Activated gamma-delta T cell treated with anti-CD3 and anti-CD28 coated beads, Interleukin-2, amount 50 U/mL, for 16 hours (primary cell): ENCODE measurements around the gene DCN.
"Not testable (repeated sequence)": the region's sequence is repeated elsewhere in the genome, so short reads cannot be mapped to it uniquely, and the experiment has no call there.

Experiments
- DNase-seq: peaks from one replicate; pipeline ENCODE4 v3.0.0-alpha.2; 2020; ENCODE audit warnings: low read depth

The DCN gene, protein sequence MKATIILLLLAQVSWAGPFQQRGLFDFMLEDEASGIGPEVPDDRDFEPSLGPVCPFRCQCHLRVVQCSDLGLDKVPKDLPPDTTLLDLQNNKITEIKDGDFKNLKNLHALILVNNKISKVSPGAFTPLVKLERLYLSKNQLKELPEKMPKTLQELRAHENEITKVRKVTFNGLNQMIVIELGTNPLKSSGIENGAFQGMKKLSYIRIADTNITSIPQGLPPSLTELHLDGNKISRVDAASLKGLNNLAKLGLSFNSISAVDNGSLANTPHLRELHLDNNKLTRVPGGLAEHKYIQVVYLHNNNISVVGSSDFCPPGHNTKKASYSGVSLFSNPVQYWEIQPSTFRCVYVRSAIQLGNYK

DNA sequence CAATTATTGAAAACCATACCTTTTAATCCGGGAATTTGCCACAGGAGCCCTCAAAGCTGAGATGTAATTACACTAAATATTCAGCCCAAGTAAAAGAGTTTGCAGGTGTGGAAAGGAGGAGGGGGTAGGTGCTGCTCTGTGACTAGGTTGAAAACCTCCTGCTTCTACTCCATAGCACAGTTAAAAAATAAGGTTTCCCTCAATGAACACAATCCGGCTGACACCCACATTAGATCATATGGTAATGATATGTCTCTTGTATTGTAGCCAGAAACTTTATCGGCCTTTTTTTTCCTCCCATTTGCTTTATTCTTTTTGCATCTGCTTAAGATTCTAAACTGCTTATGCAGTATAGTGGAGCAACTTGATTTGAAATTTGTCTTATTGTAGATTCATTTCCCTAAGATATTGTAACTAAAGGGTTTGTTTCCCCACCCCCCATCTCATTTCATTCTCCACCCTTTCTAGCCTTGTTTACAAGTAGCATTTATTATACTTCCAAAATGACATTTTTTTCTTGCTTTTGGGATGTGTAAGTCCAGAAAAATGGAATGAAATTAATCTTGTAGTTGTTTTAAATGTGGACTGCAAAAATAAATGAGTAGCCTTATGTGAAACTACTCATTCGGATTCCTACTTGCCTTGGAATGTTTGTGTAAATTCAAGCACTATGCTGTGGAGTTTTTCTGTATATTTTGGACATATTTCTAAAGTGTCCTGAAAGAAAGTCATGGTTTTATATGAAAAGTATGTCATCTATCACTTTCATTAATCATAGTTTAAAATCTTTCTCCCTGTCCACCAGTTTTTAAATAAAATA, at the start of gene DCN:
TSS of gene DCN (minus strand) at position 182 of the 820 bp plus-strand sequence. CDS start 4,265 bp downstream, outside the sequence.
- no peak for DNase-seq

DNA sequence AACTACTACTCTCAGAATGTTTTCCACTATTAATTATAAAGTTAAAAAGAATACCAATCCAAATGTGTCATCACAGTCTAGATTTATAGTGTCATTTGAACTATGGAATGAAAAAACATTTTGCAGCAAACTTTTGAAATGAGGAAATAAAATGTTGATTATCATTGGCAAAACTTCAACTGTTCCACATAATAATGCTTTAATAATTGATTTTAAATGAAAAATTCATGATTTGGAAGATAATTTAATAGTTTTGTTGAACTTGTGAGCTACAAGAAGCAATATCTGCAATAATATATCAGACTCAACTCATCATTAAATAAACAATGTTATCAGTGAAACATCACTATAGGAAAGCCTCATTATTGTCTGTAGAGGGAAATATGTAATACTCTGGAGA, 48.2 kb upstream of the DCN start:
- no peak for DNase-seq

DNA sequence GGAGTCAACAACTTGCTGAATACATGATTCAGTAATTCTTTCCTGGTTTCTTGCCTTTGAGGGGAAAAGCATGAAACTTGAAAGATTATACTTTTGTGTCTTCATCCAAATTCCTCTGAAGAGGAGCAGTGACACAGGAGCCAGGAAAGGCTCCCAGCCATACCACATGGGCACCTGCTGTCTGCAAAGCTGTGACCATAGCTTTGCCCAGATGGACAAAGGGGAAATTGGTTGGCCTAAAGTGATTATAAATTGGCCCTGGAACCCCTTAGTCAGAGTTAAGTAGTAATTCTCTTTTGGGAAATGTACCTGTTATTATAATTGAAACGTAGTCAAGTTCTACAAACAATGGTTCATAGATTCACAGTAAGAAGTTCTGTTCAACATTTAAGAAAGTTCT, 44.3 kb upstream of the DCN start:
- no peak for DNase-seq

DNA sequence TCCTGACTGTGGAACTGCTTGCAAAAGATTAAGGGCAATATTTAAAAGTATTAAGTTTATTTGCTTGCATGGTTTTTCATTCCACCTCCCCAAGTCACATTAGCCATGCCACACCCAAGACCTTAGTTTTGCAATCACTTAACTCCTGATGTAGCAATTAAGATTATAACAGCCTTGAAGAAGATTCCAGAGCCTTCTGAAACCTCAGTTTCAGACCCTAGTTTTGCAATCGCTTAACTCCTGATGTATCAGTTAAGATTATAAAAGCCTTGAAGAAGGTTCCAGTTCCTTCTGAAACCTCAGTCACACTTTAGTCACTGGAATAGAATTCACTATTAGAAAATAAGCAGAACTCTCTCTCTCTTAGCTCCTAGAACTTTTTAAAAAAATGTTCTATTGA, 42.7 kb upstream of the DCN start:
- no peak for DNase-seq

DNA sequence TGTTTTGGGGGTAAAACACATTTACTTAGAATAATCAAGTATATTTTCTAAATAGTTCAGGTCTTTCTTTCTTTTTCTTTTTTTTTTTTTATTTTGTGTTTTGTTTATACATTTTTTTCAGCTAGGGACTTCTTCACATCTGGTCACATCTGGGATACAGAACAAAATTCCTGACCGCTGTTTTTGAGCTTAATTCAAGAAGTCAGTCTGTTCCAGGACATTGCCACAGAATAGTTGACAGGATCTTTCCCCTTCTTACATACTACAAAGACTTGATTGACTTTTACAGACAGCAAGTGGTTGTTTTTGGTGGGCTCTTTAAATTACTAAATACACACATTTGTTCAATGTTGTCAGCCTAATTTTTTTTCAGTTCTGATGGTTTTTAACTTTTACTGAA, 41.8 kb upstream of the DCN start:
- no peak for DNase-seq

DNA sequence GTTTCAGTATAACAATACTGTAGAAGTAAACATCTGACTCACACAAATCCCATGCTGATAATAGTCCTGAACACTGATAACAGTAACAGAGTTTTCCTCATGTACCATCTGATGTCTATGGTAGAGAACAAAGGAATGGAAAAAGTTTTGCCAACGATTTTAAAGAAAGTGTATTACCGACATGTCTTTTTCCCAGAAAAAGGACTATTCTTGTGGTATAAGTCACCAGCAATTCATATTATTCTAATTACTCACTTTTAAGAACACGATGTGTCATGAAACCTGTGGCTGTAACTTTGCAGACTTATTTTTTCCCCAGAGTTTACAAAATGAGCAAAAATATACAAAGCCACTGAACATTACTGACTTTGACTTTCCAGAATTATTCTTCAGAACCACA, 40.1 kb upstream of the DCN start:
- no peak for DNase-seq

DNA sequence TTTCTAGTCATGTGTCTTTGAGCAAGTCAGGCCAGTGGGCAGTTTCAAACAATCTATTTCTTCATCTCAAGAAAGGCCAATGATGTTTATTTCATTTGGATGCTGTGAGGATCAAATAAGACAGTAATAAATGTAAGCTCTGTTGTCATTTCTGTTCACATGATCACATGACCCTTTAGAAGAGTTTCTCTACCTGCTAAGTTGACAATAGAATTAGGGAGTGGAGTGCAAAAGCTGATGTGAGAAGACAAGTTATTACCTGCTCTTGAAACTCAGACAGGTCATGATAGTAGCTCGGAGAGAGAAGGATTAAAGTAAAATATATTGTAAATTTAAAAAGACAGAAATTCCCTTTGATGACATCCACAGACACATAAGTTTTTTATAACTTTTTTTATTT, 37.3 kb upstream of the DCN start:
- no peak for DNase-seq

DNA sequence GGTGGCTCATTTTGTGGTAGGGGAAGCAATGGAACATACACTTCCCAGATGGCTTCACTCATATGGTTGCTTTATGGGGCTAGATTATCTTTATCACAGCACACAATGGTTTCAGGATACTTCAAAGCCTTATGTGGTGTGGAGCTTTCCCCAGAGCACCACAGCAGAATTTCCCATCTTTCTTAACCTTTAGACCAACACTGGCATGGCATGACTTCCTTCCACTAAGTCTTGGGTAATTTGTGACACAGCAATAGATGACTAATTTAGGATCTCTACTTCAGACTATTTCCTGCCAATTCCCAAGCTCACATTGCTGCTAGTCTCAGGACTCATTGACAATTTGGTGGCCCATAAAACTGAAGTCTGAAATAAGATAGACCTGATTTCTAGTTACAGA, 36.9 kb upstream of the DCN start:
- no peak for DNase-seq

DNA sequence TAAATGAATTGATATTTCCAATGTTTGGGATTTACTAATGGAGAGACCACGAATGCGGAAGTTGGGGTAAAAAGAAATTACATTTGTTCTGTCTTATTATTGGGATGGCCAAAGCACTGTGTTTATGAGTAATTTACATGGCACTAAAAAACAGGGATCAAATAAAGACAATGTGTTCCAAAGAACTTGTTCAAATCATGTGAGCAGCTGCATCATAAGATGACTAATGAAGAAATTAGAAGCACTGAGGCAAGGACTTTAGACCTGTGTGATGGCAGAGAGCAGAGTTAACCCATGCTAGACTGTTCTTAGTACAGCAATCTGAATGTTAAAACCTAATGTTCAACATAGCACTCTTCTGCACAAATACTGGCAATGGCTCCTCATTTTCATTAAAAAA, 34.3 kb upstream of the DCN start:
- no peak for DNase-seq

DNA sequence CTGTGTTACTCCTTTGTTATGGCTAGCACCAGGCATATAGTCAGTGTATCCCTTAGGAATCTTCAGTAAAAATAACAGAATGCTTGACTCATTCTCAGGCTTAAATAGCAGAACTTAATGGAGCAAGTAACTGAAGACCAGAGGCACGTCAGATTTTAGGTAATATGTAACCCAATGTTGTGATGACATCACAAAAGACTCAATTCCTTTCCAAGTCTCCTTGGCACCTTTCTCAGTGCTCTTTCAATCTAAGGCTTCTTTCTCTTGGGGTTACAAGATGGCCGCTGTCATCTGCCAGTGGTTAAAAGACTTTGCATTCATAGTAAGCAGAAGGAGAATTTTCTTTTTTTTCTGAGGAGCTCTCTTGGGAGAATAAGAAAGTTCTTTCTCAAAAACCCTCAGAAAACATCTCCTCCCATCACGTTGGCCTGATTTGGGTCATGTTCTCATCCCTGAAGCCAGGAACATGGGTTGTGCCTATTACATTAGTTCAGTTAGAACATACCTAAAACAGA, 33.4 kb upstream of the DCN start:
- no peak for DNase-seq

DNA sequence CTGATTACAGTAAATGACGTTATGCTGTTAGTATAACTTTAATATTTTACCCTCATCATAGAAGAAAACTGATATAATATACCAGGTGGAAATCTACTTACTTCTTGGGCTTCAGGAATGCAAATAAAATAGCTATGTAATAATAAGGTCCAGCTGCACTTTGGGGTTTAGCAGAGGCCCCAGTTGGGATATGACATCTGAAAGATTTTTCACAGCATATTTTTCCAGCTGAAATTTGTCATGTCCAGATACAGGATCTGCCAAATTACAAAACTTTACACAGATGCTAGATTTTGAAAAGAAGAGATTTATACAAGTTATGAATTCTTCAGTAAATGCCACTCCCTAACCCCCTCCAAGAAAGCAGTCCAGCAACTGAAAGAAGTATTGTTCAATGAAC, 29.2 kb upstream of the DCN start:
- no peak for DNase-seq

DNA sequence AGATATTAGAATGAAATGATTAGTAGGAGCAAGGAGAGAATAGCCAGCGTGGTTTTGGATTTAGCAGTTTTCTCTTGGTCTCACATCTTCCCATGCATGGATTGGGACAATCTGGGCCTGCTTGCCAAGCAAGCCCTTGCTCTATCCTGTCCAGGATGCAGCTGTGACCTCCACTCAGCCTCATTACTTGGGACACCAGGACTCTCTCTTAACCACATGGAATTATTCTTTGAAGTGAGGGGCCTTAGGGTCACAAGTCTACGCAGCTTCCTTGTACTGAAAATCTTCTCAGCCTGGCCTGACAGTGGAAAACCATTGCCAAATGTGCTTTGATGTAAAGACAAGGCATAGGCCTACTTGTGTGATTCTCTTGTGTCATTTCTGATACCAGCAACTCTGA, 28.0 kb upstream of the DCN start:
- DNase-seq: no peak

DNA sequence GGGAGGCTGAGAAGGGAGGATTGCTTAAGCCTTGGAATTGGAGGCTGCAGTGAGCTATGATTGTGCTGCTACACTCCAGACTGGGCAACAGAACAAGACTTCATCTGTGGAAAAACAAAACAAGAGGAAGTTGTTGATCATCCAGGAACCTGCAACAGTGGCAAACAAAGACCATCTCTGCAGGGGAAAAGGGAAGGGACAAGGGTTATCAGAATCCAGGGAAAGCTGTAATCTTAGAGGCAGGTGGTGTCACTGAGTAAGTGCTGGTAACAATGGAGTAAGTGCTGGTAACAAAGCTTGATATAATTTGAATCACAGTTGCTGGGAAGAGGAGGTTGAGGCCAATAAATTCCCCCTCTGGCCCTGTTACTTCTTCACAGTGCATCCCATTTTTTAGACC, 27.5 kb upstream of the DCN start:
- DNase-seq: no peak

DNA sequence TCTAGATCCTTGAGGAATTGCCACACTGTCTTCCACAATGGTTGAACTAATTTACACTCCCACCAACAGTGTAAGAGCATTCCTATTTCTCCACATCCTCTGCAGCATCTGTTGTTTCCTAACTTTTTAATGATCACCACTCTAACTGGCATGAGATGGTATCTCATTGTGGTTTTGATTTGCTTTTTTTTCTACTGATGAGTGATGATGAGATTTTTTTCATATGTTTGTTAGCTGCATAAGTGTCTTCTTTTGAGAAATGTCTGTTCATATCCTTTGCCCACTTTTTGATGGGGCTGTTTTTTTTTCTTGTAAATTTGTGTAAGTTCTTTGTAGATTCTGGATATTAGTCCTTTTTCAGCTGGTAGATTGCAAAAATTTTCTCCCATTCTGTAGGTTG, 24.7 kb upstream of the DCN start:
- DNase-seq: not testable (repeated sequence)

DNA sequence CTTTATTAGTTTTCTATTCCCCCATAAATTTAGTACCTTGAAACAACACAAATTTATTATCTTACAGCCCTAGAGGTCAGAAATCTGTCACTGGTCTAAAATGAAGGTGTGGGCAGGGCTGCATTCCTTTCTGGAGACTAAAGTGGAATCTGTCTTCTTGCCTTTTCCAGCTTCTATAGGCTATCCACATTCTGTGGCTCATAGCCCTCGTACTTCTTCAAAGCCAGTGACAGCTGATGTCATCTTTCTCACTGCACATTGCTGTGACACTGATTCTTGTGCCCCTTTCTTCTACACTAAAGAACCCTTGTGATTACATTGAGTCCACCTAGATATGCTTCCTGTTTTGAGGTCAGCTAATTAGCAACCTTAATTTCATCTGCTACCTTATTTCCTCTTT, 23.2 kb upstream of the DCN start:
- no peak for DNase-seq

DNA sequence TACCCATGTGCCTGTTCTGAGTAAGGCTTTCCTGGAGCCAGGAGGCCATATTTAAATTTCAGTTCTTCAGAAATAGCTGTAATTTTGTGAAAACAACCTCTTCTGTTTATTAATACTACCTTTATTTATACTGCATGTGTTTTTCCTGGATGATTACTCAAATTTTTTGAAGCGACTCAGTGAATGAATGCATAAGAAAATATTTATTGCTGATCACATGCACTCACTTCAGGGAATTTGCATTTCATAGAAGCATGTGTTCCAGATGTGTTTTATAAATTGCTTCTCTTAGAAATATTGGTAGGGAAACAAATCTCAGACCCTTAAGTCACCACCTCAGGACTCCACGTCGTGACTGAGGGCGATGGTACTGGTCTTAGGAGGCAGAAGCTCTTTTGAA, 21.8 kb upstream of the DCN start:
- no peak for DNase-seq

DNA sequence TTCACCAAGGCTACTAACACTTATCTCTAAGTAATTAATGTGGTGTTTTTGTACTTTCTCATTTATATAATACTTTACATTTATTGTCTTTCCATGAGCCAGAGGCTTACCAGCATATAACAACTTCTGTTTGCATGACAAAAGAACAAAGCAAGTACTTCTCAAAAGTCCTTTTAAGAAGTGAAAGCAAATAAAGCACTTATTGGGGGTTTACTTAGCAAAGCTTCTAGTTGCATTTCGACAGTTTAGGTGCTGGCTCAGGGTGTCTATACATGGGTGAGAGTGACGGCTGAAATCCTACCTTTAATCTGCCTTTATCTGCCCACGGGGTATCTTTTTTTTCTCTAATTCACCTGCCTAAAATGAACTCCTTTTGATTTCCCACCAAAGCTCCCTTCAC, 21.0 kb upstream of the DCN start:
- DNase-seq: no peak

DNA sequence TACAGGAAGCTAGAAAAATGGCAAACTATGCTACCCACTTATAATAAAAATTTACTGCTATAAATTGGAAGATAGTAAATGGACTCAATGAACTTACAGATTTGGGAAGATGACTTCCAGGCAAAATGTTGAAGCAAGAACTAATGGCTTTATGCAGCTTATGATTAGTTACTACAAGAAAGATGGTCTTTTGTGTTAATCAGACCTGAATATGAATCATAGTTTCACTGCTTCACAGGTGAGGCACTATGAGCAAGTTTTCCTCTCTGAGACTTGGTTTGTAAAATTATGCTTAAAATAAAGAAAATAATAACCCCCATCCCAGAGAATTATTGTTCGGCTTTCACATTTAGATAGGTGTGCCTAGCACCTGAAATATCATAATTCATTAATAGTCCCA, 19.8 kb upstream of the DCN start:
- DNase-seq: no peak

DNA sequence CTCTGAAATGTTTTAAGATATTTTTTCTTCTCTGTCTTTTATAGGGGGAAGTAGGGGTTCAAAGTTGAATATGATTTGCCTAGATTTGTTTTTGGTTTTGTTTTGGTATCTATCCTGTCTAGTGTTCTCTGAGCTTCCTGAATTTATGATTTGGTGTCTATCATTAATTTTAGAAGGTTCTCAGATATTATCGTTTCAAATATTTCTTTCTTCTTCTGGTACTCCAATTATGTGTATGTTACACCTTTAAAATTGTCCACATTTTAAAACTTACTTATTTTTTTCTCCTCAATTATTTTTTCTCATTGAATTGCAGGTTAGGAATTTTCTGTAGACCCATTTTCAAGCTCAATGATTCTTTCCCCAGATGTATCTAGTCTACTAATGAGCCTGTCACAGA, 13.8 kb upstream of the DCN start:
- DNase-seq: no peak

DNA sequence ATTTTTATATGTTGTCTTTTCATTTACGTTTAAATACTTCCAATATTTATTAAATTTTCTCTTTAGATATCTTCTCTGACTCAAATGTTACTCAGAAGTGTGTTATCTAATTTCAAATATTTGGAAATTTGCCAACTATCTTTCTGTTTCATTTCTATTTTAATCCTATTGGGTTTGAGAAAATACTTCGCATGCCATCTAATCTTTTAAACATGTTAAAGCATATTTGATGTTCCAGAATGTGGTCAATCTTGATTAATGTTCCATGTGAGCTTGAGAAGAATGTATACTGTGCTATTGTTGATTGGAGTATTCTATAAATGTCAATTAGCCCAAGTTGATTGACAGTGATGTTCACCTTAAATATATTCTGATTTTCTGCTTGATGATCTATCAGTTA, 11.9 kb upstream of the DCN start:
- no peak for DNase-seq

DNA sequence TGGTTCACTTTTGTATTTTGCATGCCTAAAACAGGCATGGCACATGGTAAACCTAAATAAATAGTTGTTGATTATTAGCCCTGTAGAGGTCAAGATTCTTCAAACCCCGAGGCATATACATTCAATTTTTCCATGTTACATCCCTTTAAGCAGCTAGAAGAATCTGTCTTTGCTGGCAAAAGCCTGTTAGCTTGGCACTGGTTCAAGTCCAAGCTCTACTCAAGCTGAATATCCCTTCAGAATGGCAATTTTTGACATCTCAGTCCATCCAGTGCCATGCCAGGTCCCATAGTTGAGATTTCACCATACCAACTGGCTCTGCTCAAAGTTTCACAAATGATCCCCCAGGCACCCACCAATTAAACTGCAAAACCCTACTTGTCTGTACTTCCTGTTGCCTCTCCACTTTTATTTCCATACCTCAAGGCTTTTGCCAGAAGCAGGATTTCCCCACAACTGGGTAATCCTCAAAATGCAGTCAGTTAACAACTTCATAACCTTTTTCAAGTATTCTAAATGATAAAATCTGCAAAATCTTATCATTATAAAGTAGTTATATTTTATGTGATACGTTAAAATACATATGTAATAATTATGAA, 9.0 kb upstream of the DCN start:
- DNase-seq: no peak

DNA sequence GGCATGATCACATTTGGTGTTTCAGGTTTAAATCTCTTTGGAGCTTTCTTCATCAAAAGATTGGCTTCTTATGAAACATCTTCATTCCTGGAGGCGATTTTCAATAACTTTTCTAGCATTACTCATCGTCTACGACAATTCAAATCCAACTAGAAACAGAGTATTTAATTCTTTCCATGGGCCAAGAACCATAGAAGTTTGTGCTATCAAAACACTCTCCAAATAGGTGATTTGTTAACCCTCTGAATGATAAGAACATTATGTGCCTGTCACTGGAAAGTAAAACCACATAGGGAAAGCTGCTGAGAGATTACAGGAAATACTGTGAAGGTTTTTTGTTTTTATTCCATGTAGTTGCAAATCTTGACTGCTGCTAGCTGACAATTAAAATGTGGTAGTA, 6.9 kb upstream of the DCN start:
- DNase-seq: no peak

DNA sequence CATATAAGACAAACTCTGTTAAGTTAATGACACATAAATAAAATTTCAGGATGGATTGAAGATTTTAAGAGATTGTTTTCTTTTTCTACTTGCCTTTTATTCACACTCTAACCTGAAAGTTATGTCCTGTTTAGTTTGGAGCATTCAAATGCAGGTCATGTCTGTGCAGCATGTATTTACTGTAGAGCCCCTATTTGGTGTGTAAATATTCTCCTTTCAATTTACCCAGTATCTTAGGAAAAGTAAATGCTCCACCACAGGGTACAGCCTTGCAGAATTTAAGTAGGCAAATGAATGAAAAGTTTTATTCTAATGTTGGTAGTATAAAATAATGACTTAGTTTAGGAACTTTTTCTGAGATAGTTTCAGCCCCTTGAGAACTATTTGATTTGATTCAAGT, 6.2 kb upstream of the DCN start:
- no peak for DNase-seq
